T-cell (primary cell): Measurements from ENCODE around the gene ZNF554. TPM values are rescaled to one million over a fixed set of nuclear protein-coding genes. Genes with fewer than 3 reads are reported as not detected.

Experiments
- ATAC-seq, 4 experiments: fragments of 200-7000 bp in 3 of 4; fragments of 150-1000 bp in 1 of 4; cut with Tn5 transposase; replicated peaks in 1 of 4; 1 replicate in 3 of 4; 2 replicates in 1 of 4; pipeline ENCODE4 v1.10.0; 2021; ENCODE audit warnings: moderate library complexity in 3 of 4, mild to moderate bottlenecking in 2 of 4, moderate number of reproducible peaks in 1 of 4
- CTCF ChIA-PET, 2 donors: fragments of 300-600 bp; sonication (Branson Sonifier 250); formaldehyde crosslinking; loops; one replicate each; lab custom pipeline; 2022; ENCODE audit warnings: antibody characterized with exemption in 2 of 2; lab: Charles Lee
- POLR2A ChIA-PET, 2 donors: fragments of 300-600 bp; sonication (Branson Sonifier 250); formaldehyde crosslinking; loops; one replicate each; lab custom pipeline; 2022; ENCODE audit warnings: antibody characterized with exemption in 2 of 2; lab: Charles Lee
- DNase-seq, 35 experiments: peaks; one replicate each; pipeline versions ENCODE4 v3.0.0 to v3.0.0-alpha.2; 2013 to 2023
- H3K27ac ChIP-seq: one replicate; pipeline ENCODE4 v1.5.1; 2013; ENCODE audit warnings: low read length
- H3K27me3 ChIP-seq, 2 experiments: replicated peaks in 1 of 2; 1 replicate in 1 of 2; 2 replicates in 1 of 2; pipeline versions ENCODE4 v1.6.1 to v1.7.0; 2013; ENCODE audit warnings: low read length in 1 of 2, mixed read lengths in 1 of 2; ENCODE audit not compliant: control insufficient read depth in 2 of 2, insufficient read depth in 2 of 2; ENCODE audit errors: extremely low read depth in 1 of 2
- H3K36me3 ChIP-seq, 2 donors: 1 replicate in 1 of 2; 2 replicates in 1 of 2; pipeline versions ENCODE4 v1.6.1 to v1.7.0; 2013; ENCODE audit warnings: low read length in 1 of 2; ENCODE audit not compliant: control insufficient read depth in 2 of 2, insufficient read depth in 1 of 2; ENCODE audit errors: extremely low read depth in 1 of 2
- H3K4me1 ChIP-seq, 2 experiments: 1 replicate in 1 of 2; 2 replicates in 1 of 2; pipeline versions ENCODE4 v1.6.1 to v1.7.0; 2013; ENCODE audit warnings: low read length in 2 of 2, mixed read lengths in 1 of 2; ENCODE audit not compliant: insufficient read depth in 2 of 2, control insufficient read depth in 1 of 2; ENCODE audit errors: extremely low read depth in 1 of 2
- H3K4me3 ChIP-seq, 2 donors: 1 replicate in 1 of 2; 2 replicates in 1 of 2; pipeline versions ENCODE4 v1.5.1 to v1.7.0; 2013; ENCODE audit warnings: mild to moderate bottlenecking in 2 of 2, low read length in 1 of 2, moderate library complexity in 1 of 2; ENCODE audit not compliant: control insufficient read depth in 1 of 2; ENCODE audit errors: extremely low read depth in 1 of 2
- H3K9me3 ChIP-seq: 2 replicates; pipeline ENCODE4 v1.7.0; 2013
- H3K27ac Mint-ChIP-seq, 2 donors: one replicate each; pipeline ENCODE4 v1.8.0; 2020 to 2021; ENCODE audit warnings: mild to moderate bottlenecking in 2 of 2, mixed read lengths in 2 of 2
- H3K27me3 Mint-ChIP-seq, 2 donors: one replicate each; pipeline ENCODE4 v1.8.0; 2021 to 2022; ENCODE audit warnings: mixed read lengths in 2 of 2
- H3K36me3 Mint-ChIP-seq: one replicate; pipeline ENCODE4 v1.8.0; 2021; ENCODE audit warnings: mixed read lengths
- H3K4me1 Mint-ChIP-seq, 3 donors: one replicate each; pipeline ENCODE4 v1.8.0; 2020 to 2022; ENCODE audit warnings: mixed read lengths in 3 of 3, mild to moderate bottlenecking in 1 of 3
- H3K4me3 Mint-ChIP-seq, 3 donors: one replicate each; pipeline ENCODE4 v1.8.0; 2020 to 2022; ENCODE audit warnings: mild to moderate bottlenecking in 3 of 3, mixed read lengths in 3 of 3, moderate library complexity in 3 of 3
- H3K9me3 Mint-ChIP-seq, 3 donors: one replicate each; pipeline ENCODE4 v1.8.0; 2020 to 2022; ENCODE audit warnings: mixed read lengths in 3 of 3
- WGBS: methylation state at CpG from one replicate; pipeline ENCODE4 v1.1.5; 2013; ENCODE audit warnings: missing lambda C conversion rate; ENCODE audit not compliant: insufficient coverage; 5-methylcytosine and 5-hydroxymethylcytosine counted together
- total RNA-seq, 35 experiments: library from RNA in 6 of 35; stranded (reverse) in 6 of 35; fragments of 120-200 nt in 1 of 35; gene quantifications; one replicate each; pipeline versions ENCODE4 v1.2.1 to v1.2.4 and lab custom pipeline; 2013 to 2026

ZNF554 gene
- total RNA-seq, 5 donors from 2014 or later (not counting 1 experiment from before 2014, with no cell fraction given) = 5.5 to 9.0 (median 7.5) TPM

DNA sequence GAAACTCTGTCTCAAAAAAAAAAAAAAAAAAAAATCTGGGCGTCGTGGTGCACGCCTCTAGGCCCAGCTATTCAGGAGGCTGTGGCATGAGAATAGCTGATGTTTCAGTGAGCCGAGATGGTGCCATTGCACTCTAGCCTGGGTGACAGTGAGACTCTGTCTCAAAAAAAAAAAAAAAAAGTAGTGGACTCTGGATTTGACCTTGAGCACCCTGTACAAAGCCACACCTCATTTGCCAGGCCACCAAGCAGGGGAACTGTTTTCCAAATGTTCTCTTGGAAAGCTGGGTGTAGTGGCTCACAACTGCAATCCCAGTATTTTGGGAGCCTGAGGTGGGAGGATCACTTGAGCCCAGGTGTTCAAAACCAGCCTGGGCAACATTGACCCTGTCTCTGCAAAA, 17.8 kb downstream of the ZNF554 start:
- peaks cover 2% of the 10 kb centered on the region for H3K9me3 ChIP-seq

DNA sequence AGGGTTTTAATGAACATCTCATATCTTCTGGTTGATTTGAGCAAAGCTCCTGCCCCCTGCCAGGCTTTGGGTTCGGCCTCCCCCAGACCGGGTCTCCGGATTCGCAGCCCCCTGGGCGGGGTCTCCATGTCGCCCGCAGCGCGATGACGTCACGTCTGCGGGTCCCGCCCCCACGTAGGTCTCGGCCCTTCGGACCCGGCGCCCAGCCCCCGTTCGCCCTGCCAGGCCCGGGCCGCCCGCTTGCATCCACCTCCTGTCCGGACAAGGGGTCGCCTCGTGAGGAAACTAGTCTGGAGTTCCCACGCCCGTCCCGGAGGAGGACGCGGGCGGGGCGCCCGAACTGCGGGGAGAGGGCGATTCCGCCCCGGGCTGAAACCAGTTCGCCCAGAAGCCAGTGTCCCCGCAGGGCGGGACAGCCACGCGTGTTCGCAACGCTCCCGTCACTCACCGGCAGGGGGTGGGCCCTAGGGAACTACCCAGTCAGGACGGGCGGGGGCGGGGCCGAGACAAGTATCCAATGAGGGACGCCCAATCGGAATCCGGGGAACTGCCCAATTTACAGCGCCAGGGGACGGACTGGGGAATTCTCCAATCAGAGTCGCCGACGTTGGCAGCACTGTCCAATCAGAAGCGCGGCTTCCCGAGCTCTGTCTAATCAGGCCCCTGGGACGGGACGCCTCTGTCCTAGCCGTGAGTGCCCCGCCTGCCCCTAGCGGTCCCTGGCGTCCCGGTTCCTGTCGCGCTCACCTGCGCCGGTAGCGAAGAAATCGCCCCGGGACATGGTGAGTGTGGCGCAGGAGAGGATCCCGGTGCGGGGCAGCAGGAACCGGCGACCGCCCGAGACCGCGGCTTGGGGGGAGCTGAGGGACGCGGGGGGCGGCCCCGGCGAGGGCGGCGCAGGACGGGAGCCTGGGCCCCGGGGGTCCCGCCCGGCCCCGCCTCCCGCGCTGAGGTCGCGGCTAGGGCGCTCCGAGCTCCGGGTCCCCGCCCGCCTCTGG, 21.4 kb downstream of the ZNF554 start, which contains the start of gene ZNF555:
ZNF555 (plus strand) TSS at position 682 of the 998 bp plus-strand sequence; CDS start at position 780, 98 bp downstream.
- Histone ChIP-seq H3K36me3 (peaks cover 2 to 4% of the 10 kb centered on the region in 2 donors), H3K27ac (peak within 1 kb of the TSS; percentile 74), H3K4me1 (peaks cover 2 to 21% of the 10 kb centered on the region in 2 experiments), H3K4me3 (peak within 1 kb of the TSS; percentile 80 to 88), H3K27me3 (no peaks in the 10 kb centered on the region), H3K9me3 (no peaks in the 10 kb centered on the region)
- Mint-ChIP-seq H3K9me3 (peaks cover 7 to 15% (median 12%) of the 10 kb centered on the region in 3 donors), H3K27me3 (no peaks in the 10 kb centered on the region), H3K27ac (peak within 1 kb of the TSS; percentile 65 to 86), H3K4me1 (peaks cover 7 to 24% (median 22%) of the 10 kb centered on the region in 3 donors), H3K36me3 (peaks cover 24% of the 10 kb centered on the region), H3K4me3 (peak within 1 kb of the TSS; percentile 89 to 92 (median 91))
- WGBS = under 1% methylated on average over 106 of the region's 106 CpGs
- DNase-seq (peak; percentile 95 to 100 (median 99)), ATAC-seq (peak; percentile 96 to 98 (median 98))
- POLR2A ChIA-PET = interaction anchor here in 1 of 2 donors (0.5 kb wide), 1 partner anchor 125 kb away, joined by 3 read pairs; no protein-coding TSS in a partner anchor
- CTCF ChIA-PET = interaction anchor here in 1 of 2 donors (0.6 to 1.6 kb wide), 9 partner anchors 13 to 288 kb away, joined by 3 to 7 read pairs (median 3); partner anchors contain the start of genes THOP1, ZNF554 and ZNF57

More for the DNA sequence above, 17.8 kb downstream of the ZNF554 start:
- Mint-ChIP-seq H3K36me3 (peaks cover 39% of the 10 kb centered on the region), H3K9me3 (peaks cover 14 to 32% (median 24%) of the 10 kb centered on the region in 3 donors), H3K4me1 (peaks cover 4 to 9% (median 8%) of the 10 kb centered on the region in 3 donors), H3K27me3 (no peaks in the 10 kb centered on the region), H3K27ac (no peak overlapping the region), H3K4me3 (no peak overlapping the region)
- peaks cover 2 to 14% of the 10 kb centered on the region in 2 experiments for H3K4me1 ChIP-seq
- ChIA-PET POLR2A (no interaction called here), CTCF (interaction anchor here in 1 of 2 donors (0.6 to 0.7 kb wide), 2 partner anchors 63 to 1449 kb away, joined by 3 read pairs; partner anchors contain the start of gene ZNF57)
- no peak overlapping the region for H3K4me3 ChIP-seq
- DNase-seq (no peak), ATAC-seq (no peak)
- peaks cover 2 to 16% of the 10 kb centered on the region in 2 donors for H3K36me3 ChIP-seq
- no CpG with 5 or more reads among the region's 4 CpGs for WGBS
- no peak overlapping the region for H3K27ac ChIP-seq
- no peaks in the 10 kb centered on the region for H3K27me3 ChIP-seq

DNA sequence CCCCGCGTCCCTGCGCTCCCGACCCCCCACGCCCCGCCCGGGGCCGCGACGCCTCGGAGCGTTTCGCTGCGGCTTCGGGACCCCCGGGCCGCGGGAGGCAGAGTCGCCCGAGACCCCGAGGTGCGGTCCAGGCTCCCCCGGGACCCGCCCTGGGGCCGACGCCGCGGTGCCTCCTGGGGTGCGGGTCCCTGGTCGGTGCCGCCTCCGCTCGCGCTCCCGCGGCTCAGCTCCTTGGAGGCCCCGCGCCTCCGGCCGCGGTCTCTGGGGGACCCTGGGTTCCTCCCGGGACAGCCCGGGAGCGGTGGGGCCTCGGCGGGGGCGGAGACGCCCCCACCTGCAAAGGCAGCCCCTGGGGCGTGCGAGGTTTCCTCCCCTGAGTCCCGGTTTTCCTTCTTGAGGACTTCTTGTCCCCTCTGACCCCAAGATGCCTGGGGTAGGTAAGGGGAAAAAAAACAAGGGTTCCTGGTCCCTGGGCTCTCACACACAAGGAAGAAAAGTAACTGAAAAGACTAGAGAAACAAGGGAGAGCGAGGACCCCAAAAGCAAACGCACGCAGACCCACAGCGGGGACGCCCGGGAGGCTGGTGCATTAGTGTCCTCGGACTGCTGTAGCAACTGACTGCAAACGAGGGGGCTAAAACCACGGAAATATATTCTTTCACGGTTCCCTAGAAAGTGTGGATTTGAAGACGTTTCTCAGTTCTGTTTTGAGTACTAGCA, 22.3 kb downstream of the ZNF554 start:
- H3K27ac ChIP-seq = no peak overlapping the region
- H3K36me3 ChIP-seq = peaks cover 2 to 4% of the 10 kb centered on the region in 2 donors
- H3K4me1 ChIP-seq = peaks cover 2 to 21% of the 10 kb centered on the region in 2 experiments
- peak in 2 of 35 experiments; percentile 10 to 12 for DNase-seq
- WGBS = 9% methylated on average over 55 of the region's 62 CpGs
- CTCF ChIA-PET = interaction anchor here in 1 of 2 donors (0.6 to 1.6 kb wide), 6 partner anchors 12 to 289 kb away, joined by 3 to 7 read pairs (median 3); partner anchors contain the start of genes THOP1 and ZNF57
- H3K36me3 Mint-ChIP-seq = peaks cover 23% of the 10 kb centered on the region
- H3K27ac Mint-ChIP-seq = peak overlapping the region; percentile 49 to 69
- POLR2A ChIA-PET = no interaction called here
- H3K27me3 Mint-ChIP-seq = no peaks in the 10 kb centered on the region
- no peaks in the 10 kb centered on the region for H3K9me3 ChIP-seq
- H3K4me3 ChIP-seq = peak overlapping the region; percentile 37 to 88
- H3K9me3 Mint-ChIP-seq = peaks cover 0 to 7% (median 5%) of the 10 kb centered on the region in 3 donors
- no peaks in the 10 kb centered on the region for H3K27me3 ChIP-seq
- peaks cover 12 to 24% (median 20%) of the 10 kb centered on the region in 3 donors for H3K4me1 Mint-ChIP-seq
- ATAC-seq = no peak
- peak overlapping the region; percentile 65 to 78 (median 76) for H3K4me3 Mint-ChIP-seq

DNA sequence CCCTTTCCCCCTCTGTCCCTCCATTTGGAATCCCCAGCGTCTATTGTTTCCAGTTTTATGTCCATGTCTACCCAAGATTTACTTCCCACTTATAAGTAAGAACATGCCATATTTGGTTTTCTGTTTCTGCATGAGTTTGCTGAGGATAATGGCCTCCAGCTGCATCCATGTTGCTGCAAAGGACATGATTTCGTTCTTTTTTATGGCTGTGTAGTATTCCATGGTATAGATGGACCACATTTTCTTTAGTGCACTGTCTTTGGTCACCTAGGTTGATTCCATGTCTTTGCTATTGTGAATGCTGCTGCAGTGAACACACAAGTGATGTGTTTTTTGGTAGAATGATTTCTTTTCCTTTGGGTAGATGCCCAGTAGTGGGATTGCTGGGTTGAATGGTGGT, 25.4 kb downstream of the ZNF554 start:
- 67% methylated on average over 1 of the region's 2 CpGs for WGBS
- DNase-seq (no peak), ATAC-seq (no peak)
- peaks cover 1 to 6% (median 5%) of the 10 kb centered on the region in 3 donors for H3K9me3 Mint-ChIP-seq
- Histone ChIP-seq H3K27me3 (no peaks in the 10 kb centered on the region), H3K36me3 (peaks cover 2 to 4% of the 10 kb centered on the region in 2 donors), H3K4me1 (peaks cover 2 to 27% of the 10 kb centered on the region in 2 experiments), H3K4me3 (no peak overlapping the region), H3K27ac (no peak overlapping the region), H3K9me3 (no peaks in the 10 kb centered on the region)
- no peak overlapping the region for H3K4me3 Mint-ChIP-seq
- POLR2A ChIA-PET = no interaction called here
- no peaks in the 10 kb centered on the region for H3K27me3 Mint-ChIP-seq
- peaks cover 17 to 30% (median 26%) of the 10 kb centered on the region in 3 donors for H3K4me1 Mint-ChIP-seq
- no peak overlapping the region for H3K27ac Mint-ChIP-seq
- peaks cover 28% of the 10 kb centered on the region for H3K36me3 Mint-ChIP-seq
- CTCF ChIA-PET = no interaction called here

DNA sequence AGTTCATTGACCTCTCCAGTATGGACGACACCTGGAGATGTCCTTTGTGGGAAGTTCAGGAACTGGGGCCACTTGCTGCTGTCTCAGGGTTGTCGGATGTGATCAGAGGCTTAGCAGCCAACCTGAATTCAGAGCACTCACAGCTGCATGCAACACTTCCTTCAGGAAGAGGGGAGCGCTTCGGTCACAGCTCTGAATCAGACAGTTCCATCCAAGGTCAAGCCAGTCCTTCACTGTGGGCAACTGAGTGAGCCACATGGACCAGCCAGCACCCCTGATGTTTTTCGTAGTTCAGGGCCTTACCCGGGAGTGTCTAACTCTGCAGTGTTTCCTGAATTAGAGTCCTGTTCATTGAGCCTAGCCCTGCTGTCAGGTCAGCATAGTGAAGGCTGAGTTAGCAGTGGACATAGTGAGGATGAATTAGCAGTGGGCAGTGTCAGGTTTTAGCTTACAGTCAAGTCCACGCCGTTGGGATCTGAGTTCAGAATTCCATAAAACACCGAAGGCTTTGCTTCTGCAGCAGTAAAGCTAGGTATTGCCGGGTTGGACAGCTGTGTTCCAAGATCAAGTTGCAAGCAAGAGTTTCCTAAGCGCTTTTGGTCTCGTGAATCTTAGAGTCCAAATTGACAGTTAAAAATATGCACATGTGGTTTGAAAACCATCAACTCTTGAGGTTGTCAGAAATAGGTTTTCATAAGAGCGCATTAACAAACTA, 26.7 kb downstream of the ZNF554 start:
- Mint-ChIP-seq H3K36me3 (peaks cover 40% of the 10 kb centered on the region), H3K27ac (no peak overlapping the region), H3K27me3 (no peaks in the 10 kb centered on the region), H3K4me1 (peaks cover 24 to 34% (median 31%) of the 10 kb centered on the region in 3 donors), H3K9me3 (peaks cover 7 to 10% (median 7%) of the 10 kb centered on the region in 3 donors), H3K4me3 (no peak overlapping the region)
- DNase-seq (no peak), ATAC-seq (no peak)
- 94% methylated on average over 11 of the region's 13 CpGs for WGBS
- Histone ChIP-seq H3K4me1 (peaks cover 0 to 21% of the 10 kb centered on the region in 2 experiments), H3K27me3 (no peaks in the 10 kb centered on the region), H3K27ac (no peak overlapping the region), H3K4me3 (no peak overlapping the region), H3K9me3 (no peaks in the 10 kb centered on the region), H3K36me3 (peaks cover 4 to 10% of the 10 kb centered on the region in 2 donors)
- ChIA-PET CTCF (interaction anchor here in 1 of 2 donors (0.6 kb wide), 1 partner anchor 184 kb away, joined by 5 read pairs; no protein-coding TSS in a partner anchor), POLR2A (no interaction called here)
